HG03342 (cell line): ENCODE measurements around the gene FBXO17.
"Not testable (repeated sequence)": the region's sequence is repeated elsewhere in the genome, so short reads cannot be mapped to it uniquely, and the experiment has no call there.

Experiments
- ATAC-seq: cut with Tn5 transposase; IDR thresholded peaks from one replicate; pipeline ENCODE4 v1.9.1; 2021; ENCODE audit warnings: mild to moderate bottlenecking, moderate library complexity; ENCODE audit not compliant: unreplicated experiment

FBXO17 gene, protein sequence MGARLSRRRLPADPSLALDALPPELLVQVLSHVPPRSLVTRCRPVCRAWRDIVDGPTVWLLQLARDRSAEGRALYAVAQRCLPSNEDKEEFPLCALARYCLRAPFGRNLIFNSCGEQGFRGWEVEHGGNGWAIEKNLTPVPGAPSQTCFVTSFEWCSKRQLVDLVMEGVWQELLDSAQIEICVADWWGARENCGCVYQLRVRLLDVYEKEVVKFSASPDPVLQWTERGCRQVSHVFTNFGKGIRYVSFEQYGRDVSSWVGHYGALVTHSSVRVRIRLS

DNA sequence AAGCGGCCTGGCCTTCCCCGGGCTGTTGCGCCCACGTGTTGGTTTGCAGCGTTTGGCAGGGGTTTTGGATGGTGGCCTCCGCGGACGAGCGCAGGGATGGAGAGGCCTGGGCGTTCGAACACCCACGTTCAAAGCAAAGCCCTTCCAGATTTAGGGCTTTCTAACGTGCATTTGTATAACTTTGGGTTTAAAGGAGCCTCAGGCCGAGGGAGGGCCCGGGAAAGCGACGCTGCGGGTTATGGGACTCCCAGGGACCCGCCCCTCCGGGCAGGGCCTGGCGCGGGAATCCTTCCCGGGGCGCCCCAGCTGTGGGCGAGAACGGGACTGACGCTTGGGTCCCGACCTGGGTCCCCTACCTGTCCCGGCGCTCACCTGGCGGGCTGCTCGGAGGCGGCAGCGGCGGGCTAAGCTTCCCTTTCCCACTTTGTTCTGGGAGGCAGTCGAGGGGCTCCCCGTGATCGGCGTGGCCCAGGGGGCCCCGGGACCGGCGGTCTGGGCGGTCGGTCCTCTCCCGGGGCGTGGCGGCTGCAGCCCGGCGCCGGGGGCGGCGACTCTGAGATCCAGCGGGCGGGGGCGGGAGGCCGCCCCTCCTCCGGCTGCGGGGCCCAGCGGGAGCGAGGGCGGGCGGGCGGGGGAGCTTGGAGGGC, at the start of gene FBXO17:
TSS of gene FBXO17 (minus strand) at position 529 of the 647 bp plus-strand sequence. CDS start 25,423 bp downstream, outside the sequence.
- ATAC-seq = no peak

DNA sequence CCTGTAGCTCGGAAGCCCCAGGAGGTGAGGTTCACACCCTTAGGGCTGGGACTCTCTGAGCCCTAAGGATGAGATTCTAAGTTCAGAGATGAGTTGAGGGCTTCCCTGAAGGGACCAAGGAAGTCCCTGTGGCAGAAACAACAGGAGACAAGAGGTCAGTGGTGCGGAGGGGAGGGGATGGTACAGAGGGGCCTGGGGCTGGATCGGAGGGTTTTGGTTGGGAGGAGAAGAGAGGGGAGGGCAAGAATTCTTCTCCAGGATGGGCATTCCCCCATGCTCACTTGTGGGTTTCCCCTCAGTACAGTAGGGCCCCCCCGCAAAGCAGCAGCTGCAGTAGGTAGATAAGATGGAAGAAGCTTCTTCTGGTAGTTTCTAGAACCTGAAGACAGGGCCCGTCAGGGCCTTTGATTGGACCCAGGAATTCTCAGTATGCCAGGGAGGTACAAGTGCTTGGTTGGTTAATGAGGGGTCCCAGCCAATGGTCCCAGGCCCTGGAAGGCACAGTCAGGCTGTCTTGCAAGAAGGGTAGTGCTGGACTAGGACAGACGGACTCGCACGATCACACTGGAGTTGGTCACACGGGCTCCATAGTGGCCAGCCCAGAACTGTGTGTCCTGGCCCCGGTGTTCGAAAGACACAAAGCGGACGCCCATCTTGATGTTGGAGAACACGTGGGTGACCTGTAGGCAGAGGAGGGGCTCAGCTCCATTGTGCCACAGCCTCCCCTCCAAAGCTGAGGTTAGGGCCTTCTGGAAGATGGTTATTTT, 49.5 kb upstream of the FBXO17 start:
- ATAC-seq = no peak

DNA sequence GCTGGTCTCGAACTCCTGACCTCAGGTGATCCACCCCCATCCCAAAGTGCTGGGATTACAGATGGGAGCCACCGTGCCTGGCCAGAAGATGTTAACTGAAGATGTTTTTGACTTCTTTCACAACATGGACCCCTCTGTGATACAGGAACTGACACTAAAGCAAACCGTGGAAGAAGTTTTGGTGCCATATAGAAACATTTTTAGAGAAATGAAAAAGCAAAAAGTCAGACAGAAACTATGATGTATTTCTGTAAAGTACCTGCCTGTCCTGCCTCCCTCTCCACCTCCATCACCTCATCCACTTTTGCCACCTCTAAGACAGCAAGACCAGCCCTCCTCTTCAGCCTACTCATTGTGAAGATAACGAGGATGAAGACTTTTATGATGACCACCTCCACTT, 45.5 kb upstream of the FBXO17 start:
- ATAC-seq = no peak

DNA sequence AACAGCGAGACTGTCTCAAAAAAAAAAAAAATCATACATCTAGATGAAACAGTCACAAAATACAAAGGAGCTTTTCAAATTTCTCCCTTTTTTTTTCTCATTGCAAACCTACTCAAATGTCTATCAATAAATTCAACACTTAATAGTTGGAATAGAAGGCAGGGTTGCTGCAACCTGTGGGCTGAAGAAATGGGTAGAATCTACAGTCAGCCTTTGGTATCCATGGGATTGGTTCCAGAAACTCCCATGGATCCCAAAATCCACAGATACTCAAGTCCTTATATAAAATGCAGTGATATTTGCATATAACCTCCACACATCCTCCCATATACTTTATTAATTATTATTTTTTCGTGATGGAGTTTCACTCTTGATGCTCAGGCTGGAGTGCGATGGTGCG, 42.1 kb upstream of the FBXO17 start:
- no peak for ATAC-seq

DNA sequence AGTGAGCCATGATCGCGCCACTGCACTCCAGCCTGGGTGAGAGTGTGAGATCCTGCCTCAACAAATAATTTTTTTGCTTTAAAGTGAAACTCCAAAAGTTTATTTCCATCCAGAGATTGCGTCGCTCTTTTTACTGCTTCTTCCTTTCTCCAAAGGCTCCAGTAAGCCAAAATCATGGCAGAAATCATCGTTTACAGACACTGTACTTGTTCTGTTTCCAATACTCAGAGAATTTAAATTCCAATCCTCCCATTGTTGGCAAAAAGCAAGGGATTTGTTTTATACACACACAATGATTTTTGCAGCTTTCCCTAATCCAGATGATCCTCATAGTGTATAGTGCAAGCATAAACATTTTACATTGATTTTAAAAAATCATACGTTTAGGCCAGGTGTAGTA, 41.5 kb upstream of the FBXO17 start:
- ATAC-seq = no peak

DNA sequence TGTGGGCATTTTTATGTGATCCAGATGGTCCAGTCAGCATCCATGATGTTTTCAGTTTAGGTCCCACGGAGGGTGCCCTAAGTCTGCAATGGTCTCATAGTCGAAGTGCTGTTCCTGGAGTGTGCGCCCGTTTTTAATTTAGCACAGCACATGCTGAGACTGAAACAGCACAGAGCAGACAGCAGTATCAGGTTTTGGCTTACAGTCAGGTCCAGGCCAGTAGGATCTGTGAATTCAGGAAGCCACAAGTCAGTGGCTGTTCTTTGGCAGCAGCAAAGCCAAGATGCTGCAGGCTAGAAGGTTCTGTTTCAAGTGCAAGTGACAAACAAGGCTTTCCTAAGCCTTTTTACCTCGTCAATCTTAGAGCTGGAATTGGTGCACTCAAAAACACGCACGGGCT, 38.5 kb upstream of the FBXO17 start:
- no peak for ATAC-seq

DNA sequence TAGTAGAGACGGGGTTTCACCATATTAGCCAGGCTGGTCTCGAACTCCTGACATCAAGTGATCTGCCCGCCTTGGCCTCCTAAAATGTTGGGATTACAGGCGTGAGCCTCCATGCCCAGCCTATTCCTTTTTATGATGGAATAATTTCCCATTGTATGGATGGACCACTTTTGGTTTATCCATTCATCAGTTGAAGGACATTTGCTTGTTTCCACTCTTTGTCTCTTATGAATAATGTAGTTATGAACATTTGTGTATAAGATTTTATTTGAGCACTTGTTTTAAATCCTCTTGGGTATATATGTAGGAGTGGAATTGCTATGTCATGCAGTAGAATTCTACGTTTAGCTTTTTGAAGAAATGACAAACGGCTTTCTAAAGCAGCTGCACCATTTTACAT, 33.5 kb upstream of the FBXO17 start:
- ATAC-seq = no peak

DNA sequence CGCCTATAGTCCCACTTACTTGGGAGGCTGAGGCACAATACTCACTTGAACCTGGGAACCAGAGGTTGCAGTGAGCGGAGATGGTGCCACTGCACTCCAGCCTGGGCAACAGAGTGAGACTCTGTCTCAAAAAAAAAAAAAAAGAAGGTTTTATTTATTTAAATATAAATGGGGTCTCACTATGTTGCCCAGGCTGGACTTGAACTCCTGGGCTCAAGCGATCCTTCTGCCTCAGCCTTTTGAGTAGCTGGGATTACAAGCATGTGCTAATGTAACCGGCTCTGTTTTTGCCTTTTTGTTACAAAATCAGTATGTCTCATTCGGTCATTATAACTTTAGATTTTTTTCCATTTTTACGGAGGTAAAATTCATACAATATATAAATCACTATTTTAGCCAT, 32.6 kb upstream of the FBXO17 start:
- ATAC-seq = no peak

DNA sequence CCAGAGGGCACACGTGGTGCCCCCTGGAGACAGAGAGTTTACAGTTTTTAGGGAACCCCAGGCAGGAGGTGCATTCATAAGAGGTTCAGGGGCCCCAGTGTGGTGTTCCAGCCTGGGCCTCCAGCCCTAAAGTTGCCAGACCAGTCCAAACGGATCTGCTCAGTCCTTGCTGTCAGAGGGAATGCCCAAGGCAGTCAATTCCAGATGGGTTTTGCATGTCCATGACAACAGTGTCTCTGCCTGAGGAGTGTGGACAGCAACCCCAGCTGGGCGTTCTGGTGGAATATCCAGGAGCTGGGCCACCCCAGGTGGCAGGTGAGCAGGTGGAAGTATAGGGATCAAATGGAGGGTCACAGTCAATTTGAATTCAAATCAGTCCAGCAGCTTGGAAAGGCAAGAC, 31.6 kb upstream of the FBXO17 start:
- ATAC-seq = no peak

DNA sequence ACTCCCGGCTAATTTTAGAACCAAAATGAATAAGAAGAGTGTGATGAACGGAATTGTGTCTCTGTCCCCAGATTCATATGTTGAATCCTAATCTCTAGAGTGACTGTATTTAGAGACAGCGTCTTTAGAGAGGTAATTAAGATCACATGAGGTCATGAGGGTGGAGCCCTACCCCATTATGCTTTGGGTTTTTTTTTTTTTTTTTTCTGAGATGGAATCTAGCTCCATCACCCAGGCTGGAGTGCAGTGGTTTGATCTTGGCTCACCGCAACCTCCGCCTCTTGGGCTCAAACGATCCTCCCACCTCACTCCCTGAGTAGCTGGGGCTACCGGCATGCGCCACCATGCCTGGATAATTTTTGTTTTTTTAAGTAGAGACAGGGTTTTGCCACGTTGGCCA, 28.9 kb upstream of the FBXO17 start:
- ATAC-seq = no peak

DNA sequence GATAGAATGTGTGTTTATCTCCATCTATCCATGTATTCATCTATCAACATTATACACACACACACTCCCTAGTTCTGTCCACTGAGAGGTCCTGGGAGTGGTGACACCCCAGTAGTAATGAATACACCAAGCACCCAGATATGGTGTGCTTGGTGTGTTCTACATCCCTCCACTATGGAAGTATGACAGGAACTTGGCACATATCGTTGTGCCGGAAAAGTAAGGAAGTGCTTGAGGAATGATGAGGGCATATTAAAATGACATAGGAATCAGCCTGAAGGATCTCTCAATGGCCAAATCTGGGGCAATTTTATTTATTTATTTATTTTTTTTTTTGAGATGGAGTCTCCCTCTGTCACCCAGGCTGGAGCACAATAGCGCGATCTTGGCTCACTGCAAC, 28.3 kb upstream of the FBXO17 start:
- ATAC-seq = no peak

DNA sequence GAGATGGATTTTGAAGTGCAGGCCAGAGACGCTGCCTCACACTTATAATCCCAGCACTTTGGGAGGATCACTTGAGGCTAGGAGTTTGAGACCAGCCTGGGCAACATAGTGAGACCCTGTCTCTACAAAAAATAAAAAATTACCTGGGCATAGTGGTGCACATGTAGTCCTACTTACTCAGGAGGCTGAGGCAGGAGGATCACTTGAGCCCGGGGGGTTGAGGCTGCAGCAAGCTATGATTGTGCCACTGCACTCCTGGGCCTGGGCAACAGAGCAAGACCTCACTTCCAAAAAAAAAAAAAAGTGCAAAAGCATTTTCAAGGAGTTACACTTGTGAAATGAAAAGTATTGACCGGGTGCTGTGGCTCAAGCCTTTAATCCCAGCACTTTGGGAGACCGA, 27.6 kb upstream of the FBXO17 start:
- ATAC-seq = no peak

DNA sequence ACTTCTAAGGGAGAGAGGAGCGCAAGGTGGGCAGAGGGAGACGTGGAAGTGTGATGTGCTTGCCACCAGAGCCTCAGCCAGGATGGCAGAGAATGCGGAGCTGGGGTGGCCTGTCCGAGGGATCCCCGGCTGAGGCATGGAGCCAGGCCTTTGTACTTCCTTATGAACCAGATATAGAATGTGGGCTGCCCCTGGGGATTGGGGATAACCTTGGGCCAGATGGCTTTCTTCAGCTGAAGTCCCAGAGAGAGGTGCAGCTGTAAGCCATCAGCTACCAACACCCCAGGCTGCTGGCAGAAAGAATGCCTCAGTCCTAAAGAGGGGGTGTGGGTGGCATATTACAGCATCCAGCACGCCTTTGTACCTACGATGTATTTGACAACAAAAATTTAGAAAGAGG, 25.5 kb upstream of the FBXO17 start:
- ATAC-seq = no peak

DNA sequence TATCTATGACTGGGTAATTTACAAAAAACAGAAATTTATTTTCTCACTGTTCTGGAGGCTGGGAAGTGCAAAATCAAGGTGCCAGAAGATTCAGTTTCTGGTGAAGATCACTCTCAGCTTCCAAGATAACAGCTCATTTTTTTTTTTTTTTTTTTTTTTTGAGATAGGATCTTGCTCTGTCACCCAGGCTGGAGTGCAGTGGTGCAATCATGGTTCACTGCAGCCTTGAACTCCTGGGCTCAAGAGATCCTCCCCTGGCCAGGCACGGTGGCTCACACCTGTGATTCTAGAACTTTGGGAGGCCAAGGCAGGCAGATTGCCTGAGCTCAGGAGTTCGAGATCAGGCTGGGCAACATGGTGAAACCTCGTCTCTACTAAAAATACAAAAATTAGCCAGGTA, 22.0 kb upstream of the FBXO17 start:
- ATAC-seq = not testable (repeated sequence)

DNA sequence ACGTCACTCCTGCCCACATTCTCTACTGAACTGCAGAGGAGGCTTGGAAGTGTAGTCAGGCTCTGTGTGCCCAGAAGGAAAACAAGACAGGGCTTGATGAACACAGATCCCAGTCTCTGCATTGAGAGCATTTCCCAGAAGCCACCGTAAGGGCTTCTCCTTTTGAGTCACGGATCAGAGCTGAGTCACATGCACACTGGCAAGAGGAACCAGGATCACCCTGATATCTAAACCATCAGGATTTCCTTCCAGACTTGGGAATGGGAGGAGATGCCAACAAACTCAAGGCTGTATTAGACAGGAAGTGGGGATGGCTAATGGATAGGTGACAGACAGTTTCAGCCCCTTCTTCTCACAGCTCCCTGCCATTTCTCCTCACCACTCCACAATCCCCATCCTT, 17.7 kb upstream of the FBXO17 start:
- no peak for ATAC-seq

DNA sequence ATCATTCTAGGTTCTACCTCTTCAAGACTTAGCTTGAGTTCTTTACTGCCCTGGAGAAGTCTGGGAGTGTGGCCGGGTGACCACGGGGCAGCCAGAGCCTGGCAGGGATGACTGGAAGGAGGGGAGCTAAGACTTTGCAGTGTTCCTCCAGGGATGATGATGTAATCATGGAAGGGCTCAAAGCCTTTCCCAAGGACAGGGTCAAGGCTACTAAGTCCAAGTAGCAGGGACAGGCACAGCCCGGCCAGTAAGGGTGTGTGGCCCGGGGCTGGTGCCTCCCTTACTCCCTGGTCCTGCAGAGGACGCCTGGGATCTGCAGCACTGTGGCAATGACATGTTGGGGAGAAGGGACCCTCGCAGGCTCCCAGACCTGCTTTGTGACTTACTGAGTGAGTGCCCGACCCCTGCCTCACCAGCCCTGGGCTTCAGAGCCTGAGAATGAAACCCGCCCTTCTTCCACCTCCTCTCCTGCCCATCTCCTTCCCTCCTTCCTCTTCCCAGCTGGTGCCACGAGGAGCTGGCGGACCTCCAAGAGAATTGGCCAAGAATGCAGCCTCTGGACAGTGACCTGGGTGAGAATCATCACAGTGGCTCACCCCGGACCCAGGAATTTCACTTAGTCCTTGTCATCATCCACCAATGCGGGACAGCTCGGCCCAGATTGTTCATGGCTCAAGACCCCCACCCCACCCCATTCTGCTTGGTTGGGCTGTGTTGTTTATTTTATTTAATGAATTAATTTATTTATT, 15.6 kb upstream of the FBXO17 start:
- ATAC-seq = no peak

DNA sequence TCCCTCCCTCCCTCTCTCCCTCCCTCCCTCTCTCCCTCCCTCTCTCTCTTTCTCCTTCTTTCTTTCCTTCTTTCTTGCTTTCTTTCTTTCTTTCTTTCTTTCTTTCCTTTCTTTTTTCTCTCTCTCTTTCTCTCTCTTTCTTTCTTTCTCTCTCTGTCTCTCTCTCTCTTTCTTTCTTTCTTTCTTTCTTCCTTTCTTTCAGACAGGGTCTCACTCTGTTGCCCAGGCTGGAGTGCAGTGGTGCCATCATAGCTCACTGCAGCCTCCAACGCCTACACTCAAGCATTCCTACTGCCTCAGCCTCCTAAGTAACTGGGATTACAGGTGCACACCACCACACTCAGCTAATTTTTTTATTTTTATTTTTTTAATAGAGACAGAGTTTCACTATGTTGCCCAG, 14.1 kb upstream of the FBXO17 start:
- ATAC-seq = not testable (repeated sequence)

DNA sequence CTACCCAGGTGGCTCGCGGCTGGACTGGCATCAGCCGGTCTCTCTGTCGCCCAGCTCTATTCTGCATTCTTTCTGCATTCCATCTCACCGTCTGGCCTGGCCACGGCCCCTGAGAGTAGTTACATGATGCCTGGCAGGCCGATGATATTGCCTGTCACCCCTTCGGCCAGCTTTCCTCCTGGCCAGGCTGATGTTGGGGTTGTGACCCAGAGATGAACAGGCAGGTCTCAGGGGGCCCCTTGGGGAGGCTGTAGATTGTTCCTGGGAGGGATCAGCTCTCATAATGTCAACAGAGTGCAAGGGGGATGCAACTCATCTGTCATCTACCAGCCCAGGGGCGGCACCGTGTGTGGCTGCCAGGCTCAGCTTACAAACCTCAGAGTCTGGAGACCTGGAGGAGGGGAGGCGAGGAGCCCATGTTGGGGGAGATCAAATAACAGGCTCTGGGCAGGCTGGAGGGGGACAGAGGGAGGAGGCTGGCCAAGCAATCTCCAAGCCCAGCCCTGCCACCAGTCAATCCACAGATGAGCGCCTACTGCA, 13.6 kb upstream of the FBXO17 start:
- ATAC-seq = no peak

DNA sequence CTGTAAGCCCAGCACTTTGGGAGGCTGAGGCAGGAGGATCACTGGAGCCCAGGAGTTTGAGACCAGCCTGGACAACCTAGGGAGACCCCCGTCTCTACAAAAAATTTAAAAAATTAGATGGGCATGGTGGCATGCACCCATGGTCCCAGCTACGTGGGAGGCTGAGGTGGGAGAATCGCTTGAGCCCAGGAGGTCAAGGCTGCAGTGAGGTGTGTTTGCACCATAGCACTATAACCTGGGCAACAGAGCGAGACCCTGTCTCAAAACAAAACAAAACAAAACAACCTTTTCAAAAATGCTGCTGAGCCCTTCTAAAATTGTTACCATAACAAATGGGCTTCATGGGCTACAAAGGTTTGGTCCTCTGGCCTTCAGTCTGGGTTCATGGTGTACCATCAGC, 13.1 kb upstream of the FBXO17 start:
- not testable (repeated sequence) for ATAC-seq

DNA sequence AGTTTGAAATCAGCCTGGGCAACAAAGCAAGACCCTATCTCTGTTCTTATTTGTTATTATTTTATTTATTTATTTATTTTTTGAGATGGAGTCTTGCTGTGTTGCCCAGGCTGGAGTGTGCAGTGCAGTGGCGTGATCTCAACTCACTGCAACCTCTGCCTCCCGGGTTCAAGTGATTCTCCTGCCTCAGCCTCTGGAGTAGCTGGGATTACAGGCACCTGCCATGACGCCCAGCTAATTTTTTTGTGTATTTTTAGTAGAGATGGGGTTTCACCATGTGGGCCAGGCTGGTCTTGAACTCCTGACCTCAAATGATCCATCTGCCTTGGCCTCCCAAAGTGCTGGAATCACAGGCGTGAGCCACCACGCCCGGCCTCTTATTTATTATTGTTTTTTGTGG, 12.2 kb upstream of the FBXO17 start:
- not testable (repeated sequence) for ATAC-seq

DNA sequence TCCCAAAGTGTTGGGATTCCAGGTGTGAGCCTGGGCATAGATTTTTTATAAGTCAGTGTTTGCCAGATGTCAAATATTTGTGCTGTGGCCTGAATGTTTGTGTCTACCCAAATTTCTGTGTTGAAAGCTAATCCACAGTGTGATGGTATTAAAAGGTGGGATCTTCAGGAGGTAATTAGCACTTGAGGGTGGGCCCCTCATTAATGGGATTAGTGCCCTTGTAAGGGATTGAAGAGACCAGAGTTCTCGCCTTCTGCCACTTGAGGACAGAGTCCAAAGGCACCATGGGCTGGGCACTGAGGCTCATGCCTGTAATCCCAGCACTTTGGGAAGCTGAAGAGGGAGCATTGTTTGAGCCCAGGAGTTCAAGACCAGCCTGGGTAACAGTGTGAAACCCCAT, 9.7 kb upstream of the FBXO17 start:
- no peak for ATAC-seq
